Prostate gland (tissue), 2 donors: ENCODE data around the gene RDH16.

Experiments used
- POLR2A ChIP-seq: fragments of 450-650 bp; IDR thresholded peaks from one replicate; pipeline ENCODE4 v1.6.1; 2016; ENCODE audit warnings: antibody characterized with exemption, mild to moderate bottlenecking
- TF ChIP-seq, protein P1 (sequence below), 4 experiments: fragments of 200-600 bp in 2 of 4; fragments of 450-650 bp in 2 of 4; sonication (generic) in 2 of 4; IDR thresholded peaks; 1 replicate in 3 of 4; 2 replicates in 1 of 4; pipeline ENCODE4 v1.5.1; 2016 to 2019; ENCODE audit warnings: antibody characterized with exemption in 4 of 4, mild to moderate bottlenecking in 2 of 4, moderate library complexity in 2 of 4

DNA sequence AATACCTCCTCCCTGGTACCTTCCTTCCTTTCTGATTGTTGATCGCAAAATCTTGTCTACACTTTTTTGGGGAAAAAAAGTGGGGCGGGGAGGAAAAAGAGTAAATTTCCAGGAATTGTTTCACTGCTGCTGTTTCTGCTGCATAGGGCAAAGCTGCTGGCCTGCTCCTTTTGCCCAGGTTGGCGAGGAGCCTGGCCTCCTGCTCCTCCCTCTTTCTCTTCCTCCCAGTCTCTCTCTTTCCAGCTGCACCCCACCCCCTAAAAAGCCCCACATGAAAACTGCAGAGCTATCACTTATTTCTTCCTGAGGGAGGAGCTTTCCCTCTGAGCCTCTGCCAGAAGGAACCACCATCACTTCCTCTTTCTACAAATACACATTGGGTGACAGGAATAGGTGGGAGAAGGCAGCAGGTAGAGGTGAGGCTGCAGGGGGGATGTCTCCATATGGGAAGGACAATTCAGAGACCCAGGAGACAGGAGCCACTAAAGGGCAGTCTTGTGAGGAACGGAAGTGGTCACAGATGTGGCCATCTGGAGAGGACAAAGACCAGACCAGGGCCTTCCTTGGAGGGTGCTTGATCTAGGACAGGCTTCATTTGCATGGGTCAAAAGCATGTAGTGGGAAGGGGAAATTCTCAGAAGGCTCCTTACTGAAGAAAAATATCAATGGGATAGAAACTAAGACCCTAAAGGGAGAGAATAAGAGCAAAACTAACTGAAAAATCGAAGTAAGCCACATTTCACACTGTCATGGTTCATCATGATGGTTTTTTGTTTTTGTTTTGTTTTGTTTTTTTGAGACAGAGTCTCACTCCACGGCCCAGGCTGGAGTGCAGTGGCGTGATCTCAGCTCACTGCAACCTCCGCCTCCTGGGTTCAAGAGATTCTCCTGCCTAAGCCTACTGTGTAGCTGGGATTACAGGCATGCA, 34.2 kb upstream of the RDH16 start:
- TF ChIP-seq, protein P1, sequence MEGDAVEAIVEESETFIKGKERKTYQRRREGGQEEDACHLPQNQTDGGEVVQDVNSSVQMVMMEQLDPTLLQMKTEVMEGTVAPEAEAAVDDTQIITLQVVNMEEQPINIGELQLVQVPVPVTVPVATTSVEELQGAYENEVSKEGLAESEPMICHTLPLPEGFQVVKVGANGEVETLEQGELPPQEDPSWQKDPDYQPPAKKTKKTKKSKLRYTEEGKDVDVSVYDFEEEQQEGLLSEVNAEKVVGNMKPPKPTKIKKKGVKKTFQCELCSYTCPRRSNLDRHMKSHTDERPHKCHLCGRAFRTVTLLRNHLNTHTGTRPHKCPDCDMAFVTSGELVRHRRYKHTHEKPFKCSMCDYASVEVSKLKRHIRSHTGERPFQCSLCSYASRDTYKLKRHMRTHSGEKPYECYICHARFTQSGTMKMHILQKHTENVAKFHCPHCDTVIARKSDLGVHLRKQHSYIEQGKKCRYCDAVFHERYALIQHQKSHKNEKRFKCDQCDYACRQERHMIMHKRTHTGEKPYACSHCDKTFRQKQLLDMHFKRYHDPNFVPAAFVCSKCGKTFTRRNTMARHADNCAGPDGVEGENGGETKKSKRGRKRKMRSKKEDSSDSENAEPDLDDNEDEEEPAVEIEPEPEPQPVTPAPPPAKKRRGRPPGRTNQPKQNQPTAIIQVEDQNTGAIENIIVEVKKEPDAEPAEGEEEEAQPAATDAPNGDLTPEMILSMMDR (IDR thresholded peaks at IDR 0.05): no peak
- no peak for TF ChIP-seq POLR2A
